SW 1271 (cell line): ENCODE results near the gene PCDHGB7.
A peak's percentile ranks its signal among the peaks of the same experiment; 100 is the strongest.
"Not testable (repeated sequence)": the region's sequence is repeated elsewhere in the genome, so short reads cannot be mapped to it uniquely, and the experiment has no call there.

Experiments
- DNase-seq, 2 experiments: peaks; one replicate each; lab custom pipeline; 2025; lab: John Stamatoyannopoulos, UW

The PCDHGB7 gene

DNA sequence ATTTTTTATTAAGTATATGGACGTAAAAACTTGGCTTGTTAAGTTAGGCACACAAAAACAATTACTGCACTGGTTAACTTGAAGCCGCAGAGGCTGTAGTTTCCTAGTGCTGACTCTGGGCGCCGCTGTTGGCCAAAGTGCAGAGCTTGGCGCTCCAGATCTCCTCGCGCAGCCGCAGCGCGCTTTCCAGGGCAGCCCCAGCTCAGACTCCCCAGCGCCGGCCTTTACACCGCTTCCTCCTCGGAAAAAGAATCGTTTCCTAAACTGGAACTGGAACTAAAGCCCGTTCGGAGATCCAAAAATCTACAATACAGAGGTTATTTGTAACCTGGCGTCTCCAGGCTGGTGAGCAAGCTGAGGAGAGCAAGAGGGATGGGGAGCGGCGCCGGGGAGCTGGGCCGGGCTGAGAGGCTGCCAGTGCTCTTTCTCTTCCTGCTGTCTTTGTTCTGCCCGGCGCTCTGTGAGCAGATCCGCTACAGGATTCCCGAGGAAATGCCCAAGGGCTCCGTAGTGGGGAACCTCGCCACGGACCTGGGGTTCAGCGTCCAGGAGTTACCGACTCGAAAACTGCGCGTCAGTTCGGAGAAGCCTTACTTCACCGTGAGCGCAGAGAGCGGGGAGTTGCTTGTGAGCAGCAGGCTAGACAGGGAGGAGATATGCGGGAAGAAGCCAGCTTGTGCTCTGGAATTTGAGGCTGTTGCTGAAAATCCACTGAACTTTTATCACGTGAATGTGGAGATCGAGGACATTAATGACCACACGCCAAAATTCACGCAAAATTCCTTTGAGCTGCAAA, 19.5 kb upstream of the PCDHGB7 start, which contains the start of gene PCDHGB5:
TSS of gene PCDHGB5 (plus strand) at position 192 of the 796 bp plus-strand sequence. CDS start at position 373, 181 bp downstream.
- peak in 1 of 2 experiments; percentile 48 for DNase-seq

DNA sequence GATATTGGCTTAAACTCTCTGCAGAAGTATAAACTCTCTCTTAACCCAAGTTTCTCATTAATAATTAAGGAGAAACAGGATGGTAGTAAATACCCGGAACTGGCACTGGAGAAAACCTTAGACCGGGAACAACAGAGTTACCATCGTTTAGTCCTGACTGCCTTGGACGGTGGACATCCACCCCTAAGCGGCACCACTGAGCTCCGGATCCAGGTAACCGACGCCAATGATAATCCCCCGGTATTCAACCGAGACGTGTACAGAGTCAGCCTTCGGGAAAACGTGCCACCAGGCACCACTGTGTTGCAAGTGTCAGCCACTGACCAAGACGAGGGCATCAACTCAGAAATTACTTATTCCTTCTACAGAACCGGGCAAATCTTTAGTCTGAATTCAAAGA, 18.9 kb upstream of the PCDHGB7 start:
- DNase-seq, result no peak

DNA sequence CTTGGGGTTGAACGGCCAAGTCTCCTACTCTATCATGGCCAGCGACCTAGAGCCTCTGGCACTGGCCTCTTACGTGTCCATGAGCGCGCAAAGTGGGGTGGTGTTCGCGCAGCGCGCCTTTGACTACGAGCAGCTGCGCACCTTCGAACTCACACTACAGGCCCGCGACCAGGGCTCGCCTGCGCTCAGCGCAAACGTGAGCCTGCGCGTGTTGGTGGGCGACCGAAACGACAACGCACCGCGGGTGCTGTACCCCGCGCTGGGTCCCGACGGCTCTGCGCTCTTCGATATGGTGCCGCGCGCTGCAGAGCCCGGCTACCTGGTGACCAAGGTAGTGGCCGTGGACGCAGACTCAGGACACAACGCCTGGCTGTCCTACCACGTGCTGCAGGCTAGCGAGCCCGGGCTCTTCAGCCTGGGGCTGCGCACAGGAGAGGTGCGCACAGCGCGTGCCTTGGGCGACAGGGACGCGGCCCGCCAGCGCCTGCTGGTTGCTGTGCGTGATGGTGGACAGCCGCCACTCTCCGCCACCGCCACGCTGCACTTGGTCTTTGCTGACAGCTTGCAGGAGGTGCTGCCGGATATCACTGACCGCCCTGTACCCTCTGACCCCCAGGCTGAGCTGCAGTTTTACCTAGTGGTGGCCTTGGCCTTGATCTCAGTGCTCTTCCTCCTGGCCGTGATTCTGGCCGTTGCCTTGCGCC, 17.8 kb upstream of the PCDHGB7 start:
- no peak for DNase-seq

DNA sequence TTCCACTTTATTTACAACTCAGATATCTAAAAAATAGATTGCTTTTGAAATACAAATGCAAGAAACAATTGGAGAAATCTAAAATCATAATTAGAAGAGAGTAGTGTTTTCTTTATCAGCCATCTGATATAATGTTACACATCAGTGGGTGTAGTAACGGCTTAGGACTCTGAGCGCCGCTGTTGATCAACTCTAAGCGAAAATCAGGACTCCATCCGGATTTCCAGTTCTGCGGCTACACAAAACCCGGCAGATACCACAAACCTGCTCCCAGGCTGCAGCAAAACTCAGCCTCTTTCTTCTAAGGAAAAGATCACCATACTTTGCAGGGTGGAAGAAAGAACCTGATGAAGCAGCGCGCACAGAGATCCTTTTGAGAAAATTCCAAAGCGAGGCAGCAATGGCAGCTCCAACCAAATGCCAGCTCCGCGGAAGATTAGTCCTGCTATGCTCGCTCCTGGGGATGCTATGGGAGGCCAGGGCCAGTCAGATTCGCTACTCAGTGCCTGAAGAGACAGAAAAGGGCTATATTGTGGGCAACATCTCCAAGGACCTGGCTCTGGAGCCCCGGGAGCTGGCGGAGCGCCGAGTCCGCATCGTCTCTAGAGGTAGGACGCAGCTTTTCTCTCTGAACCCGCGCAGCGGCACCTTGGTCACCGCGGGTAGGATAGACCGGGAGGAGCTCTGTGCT, 14.8 kb upstream of the PCDHGB7 start, which contains the start of gene PCDHGA9:
TSS of gene PCDHGA9 (plus strand) at position 226 of the 691 bp plus-strand sequence. CDS start at position 401, 175 bp downstream.
- DNase-seq, result no peak

DNA sequence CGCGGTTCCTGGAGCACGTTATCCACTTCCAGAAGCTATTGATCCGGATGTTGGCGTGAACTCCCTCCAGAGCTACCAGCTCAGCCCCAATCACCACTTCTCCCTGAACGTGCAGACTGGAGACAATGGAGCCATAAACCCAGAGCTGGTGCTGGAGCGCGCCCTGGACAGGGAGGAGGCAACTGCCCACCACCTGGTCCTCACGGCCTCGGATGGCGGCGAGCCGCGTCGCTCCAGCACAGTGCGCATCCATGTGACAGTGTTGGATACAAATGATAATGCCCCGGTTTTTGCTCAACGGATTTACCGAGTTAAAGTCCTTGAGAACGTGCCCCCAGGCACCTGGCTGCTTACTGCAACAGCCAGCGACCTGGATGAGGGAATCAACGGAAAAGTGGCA, 14.1 kb upstream of the PCDHGB7 start:
- DNase-seq, result no peak

DNA sequence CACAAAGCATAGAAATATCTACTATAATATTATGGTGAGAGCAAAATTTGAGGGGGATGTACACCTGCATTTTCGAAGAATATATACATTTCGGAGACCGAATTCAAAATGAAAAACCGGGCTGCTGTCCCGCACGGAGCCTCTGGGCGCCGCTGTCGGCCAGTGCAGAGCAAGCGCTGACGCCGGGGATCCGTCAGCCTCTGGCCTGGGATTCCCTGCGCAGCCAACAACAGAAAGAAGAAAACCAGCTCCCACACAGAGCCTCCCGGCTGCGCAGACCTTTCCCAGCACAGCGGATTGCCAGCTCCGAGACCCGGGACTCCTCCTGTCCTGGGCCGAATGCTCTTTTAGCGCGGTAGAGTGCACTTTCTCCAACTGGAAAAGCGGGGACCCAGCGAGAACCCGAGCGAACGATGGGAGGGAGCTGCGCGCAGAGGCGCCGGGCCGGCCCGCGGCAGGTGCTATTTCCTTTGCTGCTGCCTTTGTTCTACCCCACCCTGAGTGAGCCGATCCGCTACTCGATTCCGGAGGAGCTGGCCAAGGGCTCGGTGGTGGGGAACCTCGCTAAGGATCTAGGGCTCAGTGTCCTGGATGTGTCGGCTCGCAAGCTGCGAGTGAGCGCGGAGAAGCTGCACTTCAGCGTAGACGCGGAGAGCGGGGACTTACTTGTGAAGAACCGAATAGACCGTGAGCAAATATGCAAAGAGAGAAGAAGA, 9.5 kb upstream of the PCDHGB7 start, which contains the start of gene PCDHGB6:
TSS of gene PCDHGB6 (plus strand) at position 232 of the 716 bp plus-strand sequence. CDS start at position 414, 182 bp downstream.
- not testable (repeated sequence) for DNase-seq

DNA sequence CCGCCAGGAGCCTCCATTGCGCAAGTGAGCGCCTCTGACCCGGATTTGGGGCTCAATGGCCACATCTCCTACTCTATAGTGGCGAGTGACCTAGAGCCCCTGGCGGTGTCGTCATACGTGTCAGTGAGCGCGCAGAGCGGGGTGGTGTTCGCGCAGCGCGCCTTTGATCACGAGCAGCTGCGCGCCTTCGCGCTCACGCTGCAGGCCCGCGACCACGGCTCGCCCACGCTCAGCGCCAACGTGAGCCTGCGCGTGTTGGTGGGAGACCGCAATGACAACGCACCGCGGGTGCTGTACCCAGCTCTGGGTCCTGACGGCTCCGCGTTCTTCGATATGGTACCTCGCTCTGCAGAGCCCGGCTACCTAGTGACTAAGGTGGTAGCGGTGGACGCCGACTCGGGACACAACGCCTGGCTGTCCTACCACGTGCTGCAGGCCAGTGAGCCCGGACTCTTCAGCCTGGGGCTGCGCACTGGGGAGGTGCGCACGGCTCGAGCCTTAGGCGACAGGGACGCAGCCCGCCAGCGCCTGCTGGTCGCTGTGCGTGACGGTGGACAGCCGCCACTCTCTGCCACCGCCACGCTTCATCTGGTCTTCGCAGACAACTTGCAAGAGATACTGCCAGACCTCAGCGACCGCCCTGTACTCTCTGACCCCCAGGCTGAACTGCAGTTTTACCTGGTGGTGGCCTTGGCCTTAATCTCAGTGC, 7.7 kb upstream of the PCDHGB7 start:
- no peak for DNase-seq

DNA sequence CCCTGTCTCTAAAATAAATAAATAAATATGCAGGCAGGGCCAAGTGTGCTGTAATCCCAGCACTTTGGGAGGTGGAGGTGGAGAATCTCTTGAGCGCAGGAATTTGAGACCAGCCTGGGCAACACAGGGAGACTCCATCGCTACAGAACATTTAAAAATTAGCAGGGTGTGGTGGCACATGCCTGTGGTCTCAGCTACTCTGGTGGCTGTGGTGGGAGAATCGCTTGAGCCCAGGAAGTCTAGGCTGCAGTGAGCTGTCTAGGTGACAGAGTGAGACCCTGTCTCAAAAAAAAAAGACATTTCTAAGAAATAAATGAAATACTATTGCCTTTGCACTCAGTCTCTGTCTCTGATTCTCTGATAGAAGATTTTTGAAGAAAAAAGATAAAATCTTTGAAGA, 5.9 kb upstream of the PCDHGB7 start:
- no peak for DNase-seq

DNA sequence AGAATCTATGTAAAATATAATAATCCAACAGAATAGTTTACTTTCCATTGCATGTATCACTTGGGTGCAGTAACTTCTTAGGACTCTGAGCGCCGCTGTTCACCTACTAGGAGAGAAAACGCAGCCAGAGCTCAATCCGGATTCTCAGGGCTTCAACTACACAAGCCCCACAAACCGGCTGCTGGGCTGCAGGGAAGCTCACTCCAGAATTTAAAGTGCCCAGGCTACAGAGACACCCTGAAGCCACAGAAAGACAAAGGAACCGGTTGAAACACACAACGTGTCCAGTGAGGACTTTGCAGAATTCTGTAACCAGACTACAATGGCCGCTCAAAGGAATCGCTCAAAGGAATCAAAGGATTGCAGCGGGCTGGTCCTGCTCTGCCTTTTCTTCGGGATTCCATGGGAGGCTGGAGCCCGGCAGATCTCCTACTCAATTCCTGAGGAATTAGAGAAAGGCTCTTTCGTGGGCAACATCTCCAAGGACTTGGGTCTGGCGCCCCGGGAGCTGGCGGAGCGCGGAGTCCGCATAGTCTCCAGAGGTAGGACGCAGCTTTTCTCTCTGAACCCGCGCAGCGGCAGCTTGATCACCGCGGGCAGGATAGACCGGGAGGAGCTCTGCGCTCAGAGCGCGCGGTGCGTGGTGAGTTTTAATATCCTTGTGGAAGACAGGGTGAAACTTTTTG, 4.5 kb upstream of the PCDHGB7 start, which contains the start of gene PCDHGA10:
TSS of gene PCDHGA10 (plus strand) at position 134 of the 686 bp plus-strand sequence. CDS start at position 323, 189 bp downstream.
- DNase-seq, result no peak

DNA sequence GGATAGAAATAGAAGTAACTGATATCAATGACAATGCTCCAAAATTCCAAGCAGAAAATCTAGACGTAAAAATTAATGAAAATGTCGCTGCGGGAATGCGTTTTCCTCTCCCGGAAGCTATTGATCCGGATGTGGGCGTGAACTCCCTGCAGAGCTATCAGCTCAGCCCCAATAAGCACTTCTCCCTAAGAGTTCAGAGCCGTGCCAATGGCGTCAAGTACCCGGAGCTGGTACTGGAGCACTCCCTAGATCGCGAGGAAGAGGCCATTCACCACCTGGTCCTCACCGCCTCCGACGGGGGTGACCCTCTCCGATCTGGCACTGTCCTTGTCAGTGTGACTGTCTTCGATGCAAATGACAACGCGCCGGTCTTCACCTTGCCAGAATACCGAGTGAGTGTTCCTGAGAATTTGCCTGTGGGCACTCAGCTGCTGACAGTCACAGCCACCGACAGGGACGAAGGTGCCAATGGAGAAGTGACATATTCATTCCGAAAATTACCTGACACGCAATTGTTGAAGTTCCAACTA, 3.9 kb upstream of the PCDHGB7 start:
- DNase-seq, result no peak

DNA sequence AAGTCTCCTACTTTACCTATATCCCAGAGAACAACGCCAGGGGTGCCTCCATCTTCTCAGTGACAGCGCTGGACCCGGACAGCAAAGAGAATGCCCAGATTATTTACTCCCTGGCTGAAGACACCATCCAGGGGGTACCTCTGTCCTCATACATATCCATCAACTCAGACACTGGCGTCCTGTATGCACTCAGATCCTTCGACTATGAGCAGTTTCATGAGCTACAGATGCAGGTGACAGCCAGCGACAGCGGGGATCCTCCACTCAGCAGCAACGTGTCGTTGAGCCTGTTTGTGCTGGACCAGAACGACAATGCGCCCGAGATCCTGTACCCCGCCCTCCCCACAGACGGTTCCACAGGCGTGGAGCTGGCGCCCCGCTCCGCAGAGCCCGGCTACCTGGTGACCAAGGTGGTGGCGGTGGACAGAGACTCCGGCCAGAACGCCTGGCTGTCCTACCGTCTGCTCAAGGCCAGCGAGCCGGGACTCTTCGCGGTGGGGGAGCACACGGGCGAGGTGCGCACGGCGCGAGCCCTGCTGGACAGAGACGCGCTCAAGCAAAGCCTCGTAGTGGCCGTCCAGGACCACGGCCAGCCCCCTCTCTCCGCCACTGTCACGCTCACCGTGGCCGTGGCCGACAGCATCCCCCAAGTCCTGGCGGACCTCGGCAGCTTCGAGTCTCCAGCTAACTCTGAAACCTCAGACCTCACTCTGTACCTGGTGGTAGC, 2.8 kb upstream of the PCDHGB7 start:
- DNase-seq, result not testable (repeated sequence)

DNA sequence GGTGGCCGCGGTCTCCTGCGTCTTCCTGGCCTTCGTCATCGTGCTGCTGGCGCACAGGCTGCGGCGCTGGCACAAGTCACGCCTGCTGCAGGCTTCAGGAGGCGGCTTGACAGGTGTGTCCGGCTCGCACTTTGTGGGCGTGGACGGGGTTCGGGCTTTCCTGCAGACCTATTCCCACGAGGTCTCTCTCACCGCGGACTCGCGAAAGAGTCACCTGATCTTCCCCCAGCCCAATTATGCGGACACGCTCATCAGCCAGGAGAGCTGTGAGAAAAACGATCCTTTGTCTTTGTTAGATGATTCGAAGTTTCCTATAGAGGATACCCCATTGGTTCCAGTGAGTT, 2.2 kb upstream of the PCDHGB7 start:
- DNase-seq, result not testable (repeated sequence)

DNA sequence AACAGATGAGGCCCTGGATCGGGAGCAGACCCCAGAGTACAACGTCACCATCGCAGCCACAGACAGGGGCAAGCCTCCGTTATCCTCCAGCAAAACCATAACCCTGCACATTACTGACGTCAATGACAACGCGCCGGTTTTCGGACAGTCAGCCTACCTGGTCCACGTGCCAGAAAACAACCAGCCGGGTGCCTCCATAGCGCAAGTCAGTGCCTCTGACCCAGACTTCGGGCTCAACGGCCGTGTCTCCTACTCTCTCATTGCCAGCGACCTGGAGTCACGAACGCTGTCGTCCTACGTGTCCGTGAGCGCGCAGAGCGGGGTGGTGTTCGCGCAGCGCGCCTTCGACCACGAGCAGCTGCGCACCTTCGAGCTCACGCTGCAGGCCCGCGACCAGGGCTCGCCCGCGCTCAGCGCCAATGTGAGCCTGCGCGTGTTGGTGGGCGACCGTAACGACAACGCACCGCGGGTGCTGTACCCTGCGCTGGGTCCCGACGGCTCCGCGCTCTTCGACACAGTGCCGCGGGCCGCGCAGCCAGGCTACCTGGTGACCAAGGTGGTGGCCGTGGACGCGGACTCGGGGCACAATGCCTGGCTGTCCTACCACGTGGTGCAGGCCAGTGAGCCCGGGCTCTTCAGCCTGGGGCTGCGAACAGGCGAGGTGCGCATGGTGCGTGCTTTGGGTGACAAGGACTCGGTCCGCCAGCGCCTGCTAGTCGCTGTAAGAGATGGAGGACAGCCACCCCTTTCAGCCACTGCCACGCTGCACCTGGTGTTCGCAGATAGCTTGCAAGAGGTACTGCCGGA, 1.8 kb downstream of the PCDHGB7 start:
- DNase-seq, result no peak

DNA sequence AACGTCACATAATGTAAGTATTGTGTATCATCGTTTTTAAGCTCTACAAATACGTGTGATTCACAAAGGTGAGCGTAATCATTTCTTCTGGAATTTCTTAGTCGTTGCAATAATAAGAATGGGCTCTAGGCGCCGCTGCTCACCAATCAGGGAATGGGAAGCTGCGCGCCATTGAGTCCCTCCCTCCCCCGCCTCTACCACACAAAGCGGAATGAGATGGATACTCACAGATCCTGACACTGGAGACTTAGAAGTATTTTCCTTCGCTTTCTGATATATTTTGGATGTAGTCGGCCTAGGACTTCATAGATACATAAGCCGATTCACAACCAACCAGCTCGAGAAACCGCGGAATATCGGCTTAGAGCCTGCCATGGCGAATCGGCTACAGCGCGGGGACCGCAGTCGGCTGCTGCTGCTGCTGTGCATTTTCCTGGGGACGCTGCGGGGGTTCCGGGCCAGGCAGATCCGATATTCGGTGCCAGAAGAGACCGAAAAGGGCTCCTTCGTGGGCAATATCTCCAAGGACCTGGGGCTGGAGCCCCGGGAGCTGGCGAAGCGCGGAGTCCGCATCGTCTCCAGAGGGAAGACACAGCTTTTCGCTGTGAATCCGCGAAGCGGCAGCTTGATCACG, 3.5 kb downstream of the PCDHGB7 start, which contains the start of gene PCDHGA11:
TSS of gene PCDHGA11 (plus strand) at position 197 of the 634 bp plus-strand sequence. CDS start at position 374, 177 bp downstream.
- no peak for DNase-seq

DNA sequence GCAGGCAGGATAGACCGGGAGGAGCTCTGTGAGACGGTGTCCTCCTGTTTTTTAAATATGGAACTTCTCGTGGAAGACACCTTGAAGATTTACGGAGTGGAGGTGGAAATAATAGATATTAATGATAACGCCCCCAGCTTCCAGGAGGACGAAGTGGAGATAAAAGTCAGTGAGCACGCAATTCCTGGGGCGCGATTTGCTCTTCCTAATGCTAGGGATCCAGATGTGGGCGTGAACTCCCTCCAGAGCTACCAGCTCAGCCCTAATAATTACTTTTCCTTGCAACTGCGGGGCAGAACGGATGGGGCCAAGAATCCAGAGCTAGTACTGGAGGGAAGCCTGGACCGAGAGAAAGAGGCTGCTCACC, 4.0 kb downstream of the PCDHGB7 start:
- no peak for DNase-seq

DNA sequence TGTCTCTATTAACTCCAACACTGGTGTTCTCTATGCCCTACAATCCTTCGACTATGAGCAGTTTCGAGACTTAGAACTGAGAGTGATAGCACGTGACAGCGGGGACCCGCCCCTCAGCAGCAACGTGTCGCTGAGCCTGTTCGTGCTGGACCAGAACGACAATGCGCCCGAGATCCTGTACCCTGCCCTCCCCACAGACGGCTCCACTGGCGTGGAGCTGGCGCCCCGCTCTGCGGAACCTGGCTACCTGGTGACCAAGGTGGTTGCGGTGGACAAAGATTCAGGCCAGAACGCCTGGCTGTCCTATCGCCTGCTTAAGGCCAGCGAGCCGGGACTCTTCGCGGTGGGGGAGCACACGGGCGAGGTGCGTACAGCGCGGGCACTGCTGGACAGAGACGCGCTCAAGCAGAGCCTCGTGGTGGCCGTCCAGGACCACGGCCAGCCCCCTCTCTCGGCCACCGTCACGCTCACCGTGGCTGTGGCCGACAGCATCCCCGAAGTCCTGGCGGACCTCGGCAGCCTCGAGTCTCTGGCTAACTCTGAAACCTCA, 5.3 kb downstream of the PCDHGB7 start:
- no peak for DNase-seq

DNA sequence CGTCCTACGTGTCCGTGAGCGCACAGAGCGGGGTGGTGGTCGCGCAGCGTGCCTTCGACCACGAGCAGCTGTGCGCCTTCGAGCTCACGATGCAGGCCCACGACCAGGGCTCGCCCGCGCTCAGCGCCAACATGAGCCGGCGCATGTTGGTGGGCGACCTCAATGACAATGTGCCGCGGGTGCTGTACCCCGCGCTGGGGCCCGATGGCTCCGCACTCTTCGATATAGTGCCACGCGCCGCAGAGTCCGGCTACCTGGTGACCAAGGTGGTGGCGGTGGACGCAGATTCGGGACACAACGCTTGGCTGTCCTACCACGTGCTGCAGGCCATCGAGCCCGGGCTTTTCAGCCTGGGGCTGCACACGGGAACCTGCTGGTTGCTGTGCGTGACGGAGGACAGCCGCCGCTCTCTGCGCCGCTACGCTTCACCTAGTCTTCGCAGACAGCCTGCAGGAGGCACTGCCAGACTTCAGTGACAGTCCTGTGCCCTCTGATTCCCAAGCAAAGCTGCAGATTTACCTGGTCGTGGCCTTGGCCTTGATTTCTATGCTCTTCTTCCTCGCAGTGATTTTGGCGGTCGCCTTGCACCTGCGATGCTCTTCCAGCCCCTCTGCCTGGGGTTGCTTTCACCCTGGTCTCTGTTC, 10.4 kb downstream of the PCDHGB7 start:
- no peak for DNase-seq
